ENCODE results near the gene IL3.

The IL3 gene

GRCh38 chr5:132026516-132027008, 33.9 kb upstream of the IL3 start:
- peak; percentile 49 for DNase-seq (ENCODE audit: low spot score)

GRCh38 chr5:132027027-132027426, 33.4 kb upstream of the IL3 start:
- DNase-seq (ENCODE audit: low spot score) = no peak

GRCh38 chr5:132029609-132030330, 30.7 kb upstream of the IL3 start:
- no peak for DNase-seq (ENCODE audit: low spot score)

GRCh38 chr5:132030610-132031009, 29.8 kb upstream of the IL3 start:
- no peak for DNase-seq (ENCODE audit: low spot score)

GRCh38 chr5:132032196-132032595, 28.3 kb upstream of the IL3 start:
- no peak for DNase-seq (ENCODE audit: low spot score)

- DNase-seq (ENCODE audit: low spot score) = no peak
Measured at GRCh38 chr5:132033122-132033521, 27.3 kb upstream of the IL3 start.

- DNase-seq (ENCODE audit: low spot score) = no peak
Measured at GRCh38 chr5:132037353-132037752, 23.1 kb upstream of the IL3 start.

GRCh38 chr5:132044207-132044606, 16.2 kb upstream of the IL3 start:
- no peak for DNase-seq (ENCODE audit: low spot score)

GRCh38 chr5:132046880-132047299, 13.6 kb upstream of the IL3 start:
- no peak for DNase-seq (ENCODE audit: low spot score)

GRCh38 chr5:132049093-132049492, 11.4 kb upstream of the IL3 start:
- no peak for DNase-seq (ENCODE audit: low spot score)

GRCh38 chr5:132049559-132049958, 10.9 kb upstream of the IL3 start:
- DNase-seq (ENCODE audit: low spot score) = no peak

- DNase-seq (ENCODE audit: low spot score) = no peak
Measured at GRCh38 chr5:132050136-132050535, 10.3 kb upstream of the IL3 start.

- DNase-seq (ENCODE audit: low spot score) = no peak
Measured at GRCh38 chr5:132050661-132051552, 9.5 kb upstream of the IL3 start.

- DNase-seq (ENCODE audit: low spot score) = no peak
Measured at GRCh38 chr5:132052520-132052919, 7.9 kb upstream of the IL3 start.

GRCh38 chr5:132053483-132053882, 7.0 kb upstream of the IL3 start:
- DNase-seq (ENCODE audit: low spot score) = no peak

GRCh38 chr5:132054031-132054696, 6.3 kb upstream of the IL3 start:
- no peak for DNase-seq (ENCODE audit: low spot score)

GRCh38 chr5:132054697-132055440, 5.6 kb upstream of the IL3 start:
- DNase-seq (ENCODE audit: low spot score) = no peak

- no peak for DNase-seq (ENCODE audit: low spot score)
Measured at GRCh38 chr5:132055441-132055807, 5.0 kb upstream of the IL3 start.

GRCh38 chr5:132055808-132056609, 4.4 kb upstream of the IL3 start:
- peak; percentile 44 for DNase-seq (ENCODE audit: low spot score)

GRCh38 chr5:132056610-132057497, 3.6 kb upstream of the IL3 start:
- DNase-seq (ENCODE audit: low spot score) = no peak

Data from CD4-positive, alpha-beta T cell treated with Interleukin-15 for 4 hours (primary cell).